HG02970 (cell line): ENCODE measurements around the gene PXYLP1.
"Not testable (repeated sequence)": the region's sequence is repeated elsewhere in the genome, so short reads cannot be mapped to it uniquely, and the experiment has no call there.

ENCODE experiments used
- ATAC-seq: cut with Tn5 transposase; IDR thresholded peaks from one replicate; pipeline ENCODE4 v1.9.1; 2021; ENCODE audit warnings: mild to moderate bottlenecking, moderate library complexity, moderate number of reproducible peaks; ENCODE audit not compliant: unreplicated experiment, low FRiP score

The PXYLP1 gene

GRCh38 chr3:141314415-141314814 lies 82.8 kb downstream of the PXYLP1 start:
- not testable (repeated sequence) for ATAC-seq

GRCh38 chr3:141316851-141317250 lies 85.2 kb downstream of the PXYLP1 start:
- ATAC-seq, result no peak

- ATAC-seq, result no peak
These were observed 88.9 kb downstream of the PXYLP1 start for GRCh38 chr3:141320399-141321108.

GRCh38 chr3:141321109-141321497 lies 89.5 kb downstream of the PXYLP1 start:
- no peak for ATAC-seq

- no peak for ATAC-seq
These were observed 92.5 kb downstream of the PXYLP1 start for GRCh38 chr3:141323936-141324704.

GRCh38 chr3:141326123-141326522 lies 94.5 kb downstream of the PXYLP1 start:
- ATAC-seq, result no peak

GRCh38 chr3:141326626-141327025 lies 95.0 kb downstream of the PXYLP1 start:
- ATAC-seq, result no peak

GRCh38 chr3:141328286-141329166 lies 96.9 kb downstream of the PXYLP1 start:
- ATAC-seq, result no peak

GRCh38 chr3:141330235-141330634 lies 98.6 kb downstream of the PXYLP1 start:
- ATAC-seq, result no peak

GRCh38 chr3:141330718-141331376 lies 99.2 kb downstream of the PXYLP1 start:
- ATAC-seq, result no peak

GRCh38 chr3:141331377-141332318 lies 100.0 kb downstream of the PXYLP1 start:
- no peak for ATAC-seq

GRCh38 chr3:141332416-141332815 lies 100.8 kb downstream of the PXYLP1 start:
- ATAC-seq, result no peak

- no peak for ATAC-seq
These were observed 102.4 kb downstream of the PXYLP1 start for GRCh38 chr3:141333836-141334626.

GRCh38 chr3:141334627-141335250 lies 103.1 kb downstream of the PXYLP1 start:
- ATAC-seq, result no peak

- ATAC-seq, result no peak
These were observed 104.0 kb downstream of the PXYLP1 start for GRCh38 chr3:141335531-141336061.

- ATAC-seq, result peak; percentile 72
These were observed 105.3 kb downstream of the PXYLP1 start for GRCh38 chr3:141336672-141337522.

GRCh38 chr3:141337523-141337854 lies 105.9 kb downstream of the PXYLP1 start:
- no peak for ATAC-seq
